ENCODE data around the gene STON2. TPM values are rescaled to one million over a fixed set of nuclear protein-coding genes. Genes with fewer than 3 reads are reported as not detected.
"Not testable (repeated sequence)": the region's sequence is repeated elsewhere in the genome, so short reads cannot be mapped to it uniquely, and the experiment has no call there.

Gene STON2
- polyA plus RNA-seq, 1 donor, result 16.6 TPM

- DNase-seq (ENCODE audit: low read depth), result no peak
Measured at GRCh38 chr14:81382517-81383225, 17.5 kb downstream of the STON2 start.

- DNase-seq (ENCODE audit: low read depth), result not testable (repeated sequence)
Measured at GRCh38 chr14:81380009-81380408, 20.1 kb downstream of the STON2 start.

- no peak for DNase-seq (ENCODE audit: low read depth)
Measured at GRCh38 chr14:81371802-81372201, 28.3 kb downstream of the STON2 start.

GRCh38 chr14:81367563-81367962, 32.6 kb downstream of the STON2 start:
- DNase-seq (ENCODE audit: low read depth), result no peak

GRCh38 chr14:81366884-81367283, 33.2 kb downstream of the STON2 start:
- no peak for DNase-seq (ENCODE audit: low read depth)

- no peak for DNase-seq (ENCODE audit: low read depth)
Measured at GRCh38 chr14:81366214-81366613, 33.9 kb downstream of the STON2 start.

GRCh38 chr14:81363746-81364378, 36.3 kb downstream of the STON2 start:
- peak; percentile 57 for DNase-seq (ENCODE audit: low read depth)

GRCh38 chr14:81353691-81354323, 46.3 kb downstream of the STON2 start:
- DNase-seq (ENCODE audit: low read depth), result no peak

GRCh38 chr14:81352413-81352812, 47.7 kb downstream of the STON2 start:
- no peak for DNase-seq (ENCODE audit: low read depth)

GRCh38 chr14:81351205-81351604, 48.9 kb downstream of the STON2 start:
- DNase-seq (ENCODE audit: low read depth), result no peak

GRCh38 chr14:81350344-81351130, 49.6 kb downstream of the STON2 start:
- no peak for DNase-seq (ENCODE audit: low read depth)

- no peak for DNase-seq (ENCODE audit: low read depth)
Measured at GRCh38 chr14:81348061-81348460, 52.1 kb downstream of the STON2 start.

GRCh38 chr14:81345781-81346180, 54.3 kb downstream of the STON2 start:
- no peak for DNase-seq (ENCODE audit: low read depth)

- no peak for DNase-seq (ENCODE audit: low read depth)
Measured at GRCh38 chr14:81344481-81345160, 55.5 kb downstream of the STON2 start.

- DNase-seq (ENCODE audit: low read depth), result no peak
Measured at GRCh38 chr14:81343701-81344100, 56.4 kb downstream of the STON2 start.

- DNase-seq (ENCODE audit: low read depth), result no peak
Measured at GRCh38 chr14:81342850-81343580, 57.1 kb downstream of the STON2 start.

- DNase-seq (ENCODE audit: low read depth), result no peak
Measured at GRCh38 chr14:81341781-81342180, 58.3 kb downstream of the STON2 start.

GRCh38 chr14:81341370-81341769, 58.8 kb downstream of the STON2 start:
- no peak for DNase-seq (ENCODE audit: low read depth)

- no peak for DNase-seq (ENCODE audit: low read depth)
Measured at GRCh38 chr14:81340201-81340600, 59.9 kb downstream of the STON2 start.

GRCh38 chr14:81337073-81337472, 63.1 kb downstream of the STON2 start:
- no peak for DNase-seq (ENCODE audit: low read depth)

- DNase-seq (ENCODE audit: low read depth), result no peak
Measured at GRCh38 chr14:81336009-81336408, 64.1 kb downstream of the STON2 start.

All from forelimb muscle (tissue), 1 donor.